ENCODE data around the gene SMAD7. TPM values are rescaled to one million over a fixed set of nuclear protein-coding genes. Genes with fewer than 3 reads are reported as not detected.

SMAD7 gene
- total and polyA plus RNA-seq, 4 donors, result 11.8 to 58.8 (median 35.8) TPM

DNA sequence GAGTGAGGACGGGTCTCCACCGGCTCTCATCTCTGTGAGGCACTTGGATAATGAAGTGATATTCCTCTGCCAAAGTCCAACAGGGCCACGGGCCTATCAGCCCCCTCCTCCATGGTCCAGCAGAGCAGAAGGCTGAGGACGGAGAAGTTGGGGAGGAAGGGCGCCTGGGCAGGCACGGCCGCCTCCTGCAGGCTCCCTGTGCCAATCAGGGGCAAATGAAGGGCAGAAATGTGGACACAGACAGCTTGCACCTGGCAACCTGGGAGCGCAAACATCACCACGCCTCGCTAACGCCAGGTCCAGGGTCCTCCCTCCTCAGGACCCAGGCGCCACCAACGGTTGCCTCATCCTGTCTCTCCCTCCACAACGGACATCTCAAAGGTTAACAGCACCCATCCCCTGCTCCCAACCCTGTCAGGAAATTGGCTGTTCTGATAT lies 24.3 kb downstream of the SMAD7 start:
- H3K27me3 ChIP-seq (ENCODE audit: control insufficient read depth in 3 of 3, insufficient read depth in 3 of 3, low read length in 2 of 3), result no peaks in the 10 kb centered on the region
- no peak overlapping the region for H3K4me3 ChIP-seq
- TF ChIP-seq, protein P1, sequence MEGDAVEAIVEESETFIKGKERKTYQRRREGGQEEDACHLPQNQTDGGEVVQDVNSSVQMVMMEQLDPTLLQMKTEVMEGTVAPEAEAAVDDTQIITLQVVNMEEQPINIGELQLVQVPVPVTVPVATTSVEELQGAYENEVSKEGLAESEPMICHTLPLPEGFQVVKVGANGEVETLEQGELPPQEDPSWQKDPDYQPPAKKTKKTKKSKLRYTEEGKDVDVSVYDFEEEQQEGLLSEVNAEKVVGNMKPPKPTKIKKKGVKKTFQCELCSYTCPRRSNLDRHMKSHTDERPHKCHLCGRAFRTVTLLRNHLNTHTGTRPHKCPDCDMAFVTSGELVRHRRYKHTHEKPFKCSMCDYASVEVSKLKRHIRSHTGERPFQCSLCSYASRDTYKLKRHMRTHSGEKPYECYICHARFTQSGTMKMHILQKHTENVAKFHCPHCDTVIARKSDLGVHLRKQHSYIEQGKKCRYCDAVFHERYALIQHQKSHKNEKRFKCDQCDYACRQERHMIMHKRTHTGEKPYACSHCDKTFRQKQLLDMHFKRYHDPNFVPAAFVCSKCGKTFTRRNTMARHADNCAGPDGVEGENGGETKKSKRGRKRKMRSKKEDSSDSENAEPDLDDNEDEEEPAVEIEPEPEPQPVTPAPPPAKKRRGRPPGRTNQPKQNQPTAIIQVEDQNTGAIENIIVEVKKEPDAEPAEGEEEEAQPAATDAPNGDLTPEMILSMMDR (IDR thresholded peaks at IDR 0.05; ENCODE audit: control extremely low read depth, extremely low read depth), result no peak
- H3K9ac ChIP-seq (ENCODE audit: insufficient read depth in 1 of 2, low read length in 2 of 2), result peak overlapping the region in 1 of 2 donors; percentile 42
- peaks cover 56 to 96% (median 74%) of the 10 kb centered on the region in 5 donors for H3K4me1 ChIP-seq (ENCODE audit: control insufficient read depth in 5 of 5, insufficient read depth in 5 of 5, low read length in 5 of 5)
- H3K36me3 ChIP-seq (ENCODE audit: control insufficient read depth in 4 of 4, insufficient read depth in 4 of 4, low read length in 4 of 4), result peaks cover 0 to 10% (median 3%) of the 10 kb centered on the region in 4 donors
- no peaks in the 10 kb centered on the region for H3K9me3 ChIP-seq (ENCODE audit: control insufficient read depth in 4 of 4, insufficient read depth in 3 of 4, low read length in 3 of 4)
- H3K27ac ChIP-seq (ENCODE audit: low read depth in 1 of 2, low read length in 1 of 2), result peak overlapping the region in 1 of 2 donors; percentile 78
- DNase-seq (peak in 2 of 3 donors; percentile 8 to 33), ATAC-seq (ENCODE audit: insufficient read depth, low FRiP score) (no peak)
- WGBS, 2 donors, result 57 to 67% methylated on average over 14 of the region's 14 CpGs

GRCh38 chr18:48925491-48925780 lies 25.3 kb downstream of the SMAD7 start:
- TF ChIP-seq, protein P1 (IDR thresholded peaks at IDR 0.05; ENCODE audit: control extremely low read depth, extremely low read depth), result no peak
- Histone ChIP-seq H3K4me3 (no peak overlapping the region), H3K27ac (ENCODE audit: low read depth in 1 of 2, low read length in 1 of 2) (peak overlapping the region in 1 of 2 donors; percentile 53), H3K9me3 (ENCODE audit: control insufficient read depth in 4 of 4, insufficient read depth in 3 of 4, low read length in 3 of 4) (no peaks in the 10 kb centered on the region), H3K9ac (ENCODE audit: insufficient read depth in 1 of 2, low read length in 2 of 2) (peak overlapping the region in 1 of 2 donors; percentile 47), H3K4me1 (ENCODE audit: control insufficient read depth in 5 of 5, insufficient read depth in 5 of 5, low read length in 5 of 5) (peaks cover 50 to 96% (median 73%) of the 10 kb centered on the region in 5 donors), H3K27me3 (ENCODE audit: control insufficient read depth in 3 of 3, insufficient read depth in 3 of 3, low read length in 2 of 3) (no peaks in the 10 kb centered on the region), H3K36me3 (ENCODE audit: control insufficient read depth in 4 of 4, insufficient read depth in 4 of 4, low read length in 4 of 4) (peaks cover 0 to 14% (median 11%) of the 10 kb centered on the region in 4 donors)
- 77 to 88% methylated on average over 3 of the region's 3 CpGs for WGBS, 2 donors
- DNase-seq, result no peak
- no peak for ATAC-seq (ENCODE audit: insufficient read depth, low FRiP score)

- Histone ChIP-seq H3K27me3 (ENCODE audit: control insufficient read depth in 3 of 3, insufficient read depth in 3 of 3, low read length in 2 of 3) (no peaks in the 10 kb centered on the region), H3K4me1 (ENCODE audit: control insufficient read depth in 5 of 5, insufficient read depth in 5 of 5, low read length in 5 of 5) (peaks cover 45 to 95% (median 69%) of the 10 kb centered on the region in 5 donors), H3K36me3 (ENCODE audit: control insufficient read depth in 4 of 4, insufficient read depth in 4 of 4, low read length in 4 of 4) (peaks cover 0 to 15% (median 14%) of the 10 kb centered on the region in 4 donors), H3K27ac (ENCODE audit: low read depth in 1 of 2, low read length in 1 of 2) (peak overlapping the region; percentile 21 to 84), H3K4me3 (no peak overlapping the region), H3K9me3 (ENCODE audit: control insufficient read depth in 4 of 4, insufficient read depth in 3 of 4, low read length in 3 of 4) (no peaks in the 10 kb centered on the region), H3K9ac (ENCODE audit: insufficient read depth in 1 of 2, low read length in 2 of 2) (peak overlapping the region in 1 of 2 donors; percentile 47)
- 33 to 56% methylated on average over 17 of the region's 17 CpGs for WGBS, 2 donors
- no peak for ATAC-seq (ENCODE audit: insufficient read depth, low FRiP score)
- DNase-seq, result peak in 1 of 3 donors; percentile 46
- TF ChIP-seq, protein P1 (IDR thresholded peaks at IDR 0.05; ENCODE audit: control extremely low read depth, extremely low read depth), result no peak
These were observed 25.9 kb downstream of the SMAD7 start for GRCh38 chr18:48924630-48925490.

Data from lung (tissue), 12 donors.